GM19193 (cell line): Measurements from ENCODE around the gene LPIN3.

ENCODE experiments used
- POLR2A ChIP-seq: IDR thresholded peaks from 4 replicates; pipeline ENCODE4 v1.6.1; 2011; ENCODE audit not compliant: insufficient read depth, insufficient read length; ENCODE audit errors: extremely low read depth

Gene LPIN3

GRCh38 chr20:41336711-41337492 lies 3.7 kb upstream of the LPIN3 start:
- TF ChIP-seq POLR2A, result no peak

GRCh38 chr20:41339957-41340326 lies 679 bp upstream of the LPIN3 start:
- no peak for TF ChIP-seq POLR2A

- TF ChIP-seq POLR2A, result no peak
These were observed 2.1 kb downstream of the LPIN3 start for GRCh38 chr20:41342474-41343464.

GRCh38 chr20:41344477-41344876 lies 3.9 kb downstream of the LPIN3 start:
- TF ChIP-seq POLR2A, result no peak

GRCh38 chr20:41344938-41345728 lies 4.5 kb downstream of the LPIN3 start:
- no peak for TF ChIP-seq POLR2A

- TF ChIP-seq POLR2A, result no peak
These were observed 5.1 kb downstream of the LPIN3 start for GRCh38 chr20:41345729-41346067.

- TF ChIP-seq POLR2A, result no peak
These were observed 7.2 kb downstream of the LPIN3 start for GRCh38 chr20:41347523-41348429.

GRCh38 chr20:41348430-41349172 lies 8.0 kb downstream of the LPIN3 start:
- no peak for TF ChIP-seq POLR2A

GRCh38 chr20:41349266-41349665 lies 8.6 kb downstream of the LPIN3 start:
- TF ChIP-seq POLR2A, result no peak

GRCh38 chr20:41349943-41350342 lies 9.3 kb downstream of the LPIN3 start:
- TF ChIP-seq POLR2A, result no peak

- no peak for TF ChIP-seq POLR2A
These were observed 9.9 kb downstream of the LPIN3 start for GRCh38 chr20:41350408-41350962.

GRCh38 chr20:41352106-41352505 lies 11.5 kb downstream of the LPIN3 start:
- no peak for TF ChIP-seq POLR2A

- no peak for TF ChIP-seq POLR2A
These were observed 12.0 kb downstream of the LPIN3 start for GRCh38 chr20:41352666-41353065.

- TF ChIP-seq POLR2A, result no peak
These were observed 12.9 kb downstream of the LPIN3 start for GRCh38 chr20:41353530-41353929.

GRCh38 chr20:41355192-41355591 lies 14.6 kb downstream of the LPIN3 start:
- no peak for TF ChIP-seq POLR2A
